Stimulated activated CD4-positive, alpha-beta T cell treated with anti-CD3 and anti-CD28 coated beads, Interleukin-1b, Interleukin-23, amount 100 ng/mL, for 24 hours (primary cell): Measurements from ENCODE around the gene PARM1.

Experiments used
- DNase-seq, 4 experiments: peaks; one replicate each; pipeline ENCODE4 v3.0.0-alpha.2; 2020; ENCODE audit warnings: low read depth in 4 of 4, low spot score in 1 of 4

The PARM1 gene

GRCh38 chr4:74942251-74942917, 9.5 kb downstream of the PARM1 start:
- no peak for DNase-seq

GRCh38 chr4:74942918-74943253, 10.0 kb downstream of the PARM1 start:
- DNase-seq: no peak

GRCh38 chr4:74944354-74944793, 11.5 kb downstream of the PARM1 start:
- no peak for DNase-seq

- DNase-seq: no peak
These were observed 13.3 kb downstream of the PARM1 start for GRCh38 chr4:74946196-74946595.

- no peak for DNase-seq
These were observed 14.9 kb downstream of the PARM1 start for GRCh38 chr4:74947798-74948197.

GRCh38 chr4:74948236-74948635, 15.3 kb downstream of the PARM1 start:
- DNase-seq: no peak

- DNase-seq: no peak
These were observed 17.3 kb downstream of the PARM1 start for GRCh38 chr4:74950200-74950599.

GRCh38 chr4:74950882-74951281, 18.0 kb downstream of the PARM1 start:
- DNase-seq: no peak

- no peak for DNase-seq
These were observed 20.7 kb downstream of the PARM1 start for GRCh38 chr4:74953647-74954046.

- DNase-seq: no peak
These were observed 26.0 kb downstream of the PARM1 start for GRCh38 chr4:74958881-74959280.

GRCh38 chr4:74961230-74961629, 28.3 kb downstream of the PARM1 start:
- no peak for DNase-seq

- DNase-seq: no peak
These were observed 29.7 kb downstream of the PARM1 start for GRCh38 chr4:74962584-74962983.

- DNase-seq: no peak
These were observed 31.4 kb downstream of the PARM1 start for GRCh38 chr4:74964311-74964710.

GRCh38 chr4:74967324-74967723, 34.4 kb downstream of the PARM1 start:
- no peak for DNase-seq

GRCh38 chr4:74968456-74969164, 35.7 kb downstream of the PARM1 start:
- no peak for DNase-seq

GRCh38 chr4:74969507-74970474, 36.9 kb downstream of the PARM1 start:
- no peak for DNase-seq

GRCh38 chr4:74970577-74970976, 37.7 kb downstream of the PARM1 start:
- no peak for DNase-seq

GRCh38 chr4:74971862-74972261, 38.9 kb downstream of the PARM1 start:
- DNase-seq: no peak

- no peak for DNase-seq
These were observed 42.2 kb downstream of the PARM1 start for GRCh38 chr4:74975082-74975481.

- no peak for DNase-seq
These were observed 43.2 kb downstream of the PARM1 start for GRCh38 chr4:74975848-74976824.
